Measurements from ENCODE around the gene C1orf56. TPM values are rescaled to one million over a fixed set of nuclear protein-coding genes. Genes with fewer than 3 reads are reported as not detected.

C1orf56 gene
- total and polyA plus RNA-seq, 2 experiments from 2014 or later, result 2.8 to 17.7 TPM

- H2AFZ ChIP-seq, result no peak overlapping the region
- WGBS, 2 experiments (ENCODE audit: low coverage in 1 of 2, low lambda C conversion rate in 2 of 2, missing lambda C conversion rate in 2 of 2), result 79 to 82% methylated on average over 3 of the region's 3 CpGs
- H3K4me2 ChIP-seq (ENCODE audit: unreplicated experiment), result no peak overlapping the region
- in situ Hi-C loops (cut with MboI), result no loop called here
- H3K4me3 ChIP-seq, result no peak overlapping the region
- H3K27me3 ChIP-seq (replicated peaks; ENCODE audit: insufficient read depth), result no peaks in the 10 kb centered on the region
- DNase-seq, result no peak
- H4K20me1 ChIP-seq (ENCODE audit: insufficient read depth), result no peaks in the 10 kb centered on the region
- no peaks in the 10 kb centered on the region for H3K9me2 ChIP-seq (ENCODE audit: insufficient read depth)
- H3K9me3 ChIP-seq (ENCODE audit: low read depth), result no peaks in the 10 kb centered on the region
- H3K36me3 ChIP-seq (ENCODE audit: low read depth), result no peaks in the 10 kb centered on the region
- H3K79me2 ChIP-seq (ENCODE audit: insufficient read depth), result peaks cover 11% of the 10 kb centered on the region; the same call in 1 of the 2 replicates
- no peaks in the 10 kb centered on the region for H3F3A ChIP-seq (ENCODE audit: insufficient read depth)
- peaks cover 20% of the 10 kb centered on the region for H3K4me1 ChIP-seq (ENCODE audit: insufficient read depth)
- H3K9ac ChIP-seq, result no peak overlapping the region
- TF ChIP-seq EZH2 (IDR thresholded peaks at IDR 0.05; ENCODE audit: insufficient read depth, poor library complexity, severe bottlenecking) (no peak), EZH2phosphoT487 (IDR thresholded peaks at IDR 0.05; ENCODE audit: insufficient read depth, low read depth) (no peak)
- H3K27ac ChIP-seq, result no peak overlapping the region
These were observed 47.1 kb upstream of the C1orf56 start for GRCh38 chr1:151000408-151000807.

DNA sequence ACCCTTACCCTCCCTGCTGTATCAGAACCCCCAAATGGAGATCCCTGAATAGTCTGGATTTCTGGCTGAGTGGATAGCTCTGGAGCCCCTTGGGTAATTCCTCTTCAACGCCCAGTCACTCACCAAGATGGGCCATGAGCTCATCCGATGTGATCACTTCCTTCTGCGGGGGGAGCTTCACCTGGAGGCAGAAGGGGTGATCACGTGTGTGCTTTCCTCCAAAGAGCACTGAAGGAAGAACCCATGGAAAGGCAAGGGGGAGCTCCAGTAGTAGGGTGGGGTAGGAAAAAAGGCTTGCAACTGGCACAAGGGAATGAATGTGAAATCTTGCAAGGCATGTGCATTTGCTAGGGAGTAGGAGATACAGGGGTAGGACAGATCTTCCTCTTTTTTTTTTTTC, 45.9 kb upstream of the C1orf56 start:
- Histone ChIP-seq H3F3A (ENCODE audit: insufficient read depth) (no peaks in the 10 kb centered on the region), H3K4me3 (no peak overlapping the region), H3K79me2 (ENCODE audit: insufficient read depth) (peaks cover 13% of the 10 kb centered on the region; the same call in 1 of the 2 replicates), H3K27ac (no peak overlapping the region), H3K4me1 (ENCODE audit: insufficient read depth) (peaks cover 19% of the 10 kb centered on the region), H3K36me3 (ENCODE audit: low read depth) (no peaks in the 10 kb centered on the region), H3K27me3 (replicated peaks; ENCODE audit: insufficient read depth) (no peaks in the 10 kb centered on the region), H3K9ac (no peak overlapping the region), H3K9me3 (ENCODE audit: low read depth) (no peaks in the 10 kb centered on the region), H3K4me2 (ENCODE audit: unreplicated experiment) (no peak overlapping the region), H4K20me1 (ENCODE audit: insufficient read depth) (no peaks in the 10 kb centered on the region), H3K9me2 (ENCODE audit: insufficient read depth) (no peaks in the 10 kb centered on the region), H2AFZ (no peak overlapping the region)
- whole genome bisulfite sequencing, 2 experiments (ENCODE audit: low coverage in 1 of 2, low lambda C conversion rate in 2 of 2, missing lambda C conversion rate in 2 of 2), result 83 to 85% methylated on average over 4 of the region's 4 CpGs
- no peak for TF ChIP-seq EZH2 (IDR thresholded peaks at IDR 0.05; ENCODE audit: insufficient read depth, poor library complexity, severe bottlenecking)
- no peak for TF ChIP-seq EZH2phosphoT487 (IDR thresholded peaks at IDR 0.05; ENCODE audit: insufficient read depth, low read depth)
- no peak for DNase-seq
- in situ Hi-C loops (cut with MboI), result no loop called here

GRCh38 chr1:151002051-151002450, 45.5 kb upstream of the C1orf56 start:
- Histone ChIP-seq H3K4me2 (ENCODE audit: unreplicated experiment) (no peak overlapping the region), H3K79me2 (ENCODE audit: insufficient read depth) (peaks cover 13% of the 10 kb centered on the region; the same call in 1 of the 2 replicates), H3K9ac (no peak overlapping the region), H2AFZ (no peak overlapping the region), H3K9me3 (ENCODE audit: low read depth) (no peaks in the 10 kb centered on the region), H3K4me3 (no peak overlapping the region), H4K20me1 (ENCODE audit: insufficient read depth) (no peaks in the 10 kb centered on the region), H3K9me2 (ENCODE audit: insufficient read depth) (no peaks in the 10 kb centered on the region), H3K36me3 (ENCODE audit: low read depth) (no peaks in the 10 kb centered on the region), H3K27ac (no peak overlapping the region), H3K4me1 (ENCODE audit: insufficient read depth) (peaks cover 22% of the 10 kb centered on the region), H3K27me3 (replicated peaks; ENCODE audit: insufficient read depth) (no peaks in the 10 kb centered on the region), H3F3A (ENCODE audit: insufficient read depth) (peaks cover 4% of the 10 kb centered on the region)
- no peak for DNase-seq
- TF ChIP-seq EZH2 (IDR thresholded peaks at IDR 0.05; ENCODE audit: insufficient read depth, poor library complexity, severe bottlenecking), result no peak
- no peak for TF ChIP-seq EZH2phosphoT487 (IDR thresholded peaks at IDR 0.05; ENCODE audit: insufficient read depth, low read depth)
- in situ Hi-C loops (cut with MboI), result no loop called here
- 80 to 90% methylated on average over 3 of the region's 3 CpGs for WGBS, 2 experiments (ENCODE audit: low coverage in 1 of 2, low lambda C conversion rate in 2 of 2, missing lambda C conversion rate in 2 of 2)

DNA sequence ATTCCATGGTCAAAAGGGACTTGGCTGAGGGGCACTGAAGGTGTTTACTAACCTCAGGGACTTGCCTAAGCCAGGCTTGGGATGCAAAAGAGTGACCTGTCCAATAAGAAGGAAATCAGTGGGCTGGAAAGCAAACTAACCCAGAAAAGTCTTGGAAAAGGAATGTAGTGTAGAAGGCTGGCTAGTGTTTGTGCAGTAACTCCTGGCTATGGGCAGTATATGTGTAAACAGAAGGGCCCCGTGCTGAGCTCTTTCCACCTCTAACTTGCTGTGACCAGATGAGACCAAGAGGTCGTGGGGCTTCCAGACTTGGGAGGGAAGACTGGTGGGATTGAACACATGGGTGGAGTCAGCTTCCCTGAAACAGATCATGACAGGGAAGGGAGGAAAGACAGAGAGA, 44.9 kb upstream of the C1orf56 start:
- no peak overlapping the region for H3K4me3 ChIP-seq
- H3K79me2 ChIP-seq (ENCODE audit: insufficient read depth), result peaks cover 13% of the 10 kb centered on the region; the same call in 1 of the 2 replicates
- H2AFZ ChIP-seq, result no peak overlapping the region
- peaks cover 10% of the 10 kb centered on the region for H3F3A ChIP-seq (ENCODE audit: insufficient read depth)
- 24 to 43% methylated on average over 2 of the region's 2 CpGs for WGBS, 2 experiments (ENCODE audit: low coverage in 1 of 2, low lambda C conversion rate in 2 of 2, missing lambda C conversion rate in 2 of 2)
- TF ChIP-seq EZH2 (IDR thresholded peaks at IDR 0.05; ENCODE audit: insufficient read depth, poor library complexity, severe bottlenecking), result no peak
- no peak for TF ChIP-seq EZH2phosphoT487 (IDR thresholded peaks at IDR 0.05; ENCODE audit: insufficient read depth, low read depth)
- H3K4me1 ChIP-seq (ENCODE audit: insufficient read depth), result peaks cover 26% of the 10 kb centered on the region
- H3K27ac ChIP-seq, result no peak overlapping the region
- no peaks in the 10 kb centered on the region for H3K27me3 ChIP-seq (replicated peaks; ENCODE audit: insufficient read depth)
- DNase-seq, result no peak
- H4K20me1 ChIP-seq (ENCODE audit: insufficient read depth), result no peaks in the 10 kb centered on the region
- in situ Hi-C loops (cut with MboI), result no loop called here
- no peaks in the 10 kb centered on the region for H3K36me3 ChIP-seq (ENCODE audit: low read depth)
- H3K9me3 ChIP-seq (ENCODE audit: low read depth), result no peaks in the 10 kb centered on the region
- H3K9me2 ChIP-seq (ENCODE audit: insufficient read depth), result no peaks in the 10 kb centered on the region
- no peak overlapping the region for H3K9ac ChIP-seq
- no peak overlapping the region for H3K4me2 ChIP-seq (ENCODE audit: unreplicated experiment)

GRCh38 chr1:151003180-151003579, 44.4 kb upstream of the C1orf56 start:
- Histone ChIP-seq H3K4me1 (ENCODE audit: insufficient read depth) (peaks cover 29% of the 10 kb centered on the region), H3K9me2 (ENCODE audit: insufficient read depth) (no peaks in the 10 kb centered on the region), H3K9me3 (ENCODE audit: low read depth) (no peaks in the 10 kb centered on the region), H4K20me1 (ENCODE audit: insufficient read depth) (no peaks in the 10 kb centered on the region), H3K27me3 (replicated peaks; ENCODE audit: insufficient read depth) (no peaks in the 10 kb centered on the region), H3K36me3 (ENCODE audit: low read depth) (no peaks in the 10 kb centered on the region), H3K27ac (no peak overlapping the region), H3K4me2 (ENCODE audit: unreplicated experiment) (no peak overlapping the region), H3K9ac (no peak overlapping the region), H2AFZ (no peak overlapping the region), H3K4me3 (no peak overlapping the region), H3F3A (ENCODE audit: insufficient read depth) (peaks cover 13% of the 10 kb centered on the region), H3K79me2 (ENCODE audit: insufficient read depth) (peaks cover 13% of the 10 kb centered on the region; the same call in 1 of the 2 replicates)
- DNase-seq, result no peak
- TF ChIP-seq EZH2phosphoT487 (IDR thresholded peaks at IDR 0.05; ENCODE audit: insufficient read depth, low read depth) (no peak), EZH2 (IDR thresholded peaks at IDR 0.05; ENCODE audit: insufficient read depth, poor library complexity, severe bottlenecking) (no peak)
- in situ Hi-C loops (cut with MboI), result no loop called here

Data from GM23248 (cell line).